ENCODE measurements around the gene MMRN1. TPM values are rescaled to one million over a fixed set of nuclear protein-coding genes. Genes with fewer than 3 reads are reported as not detected.

The MMRN1 gene
- total RNA-seq, 1 donor, result not detected

DNA sequence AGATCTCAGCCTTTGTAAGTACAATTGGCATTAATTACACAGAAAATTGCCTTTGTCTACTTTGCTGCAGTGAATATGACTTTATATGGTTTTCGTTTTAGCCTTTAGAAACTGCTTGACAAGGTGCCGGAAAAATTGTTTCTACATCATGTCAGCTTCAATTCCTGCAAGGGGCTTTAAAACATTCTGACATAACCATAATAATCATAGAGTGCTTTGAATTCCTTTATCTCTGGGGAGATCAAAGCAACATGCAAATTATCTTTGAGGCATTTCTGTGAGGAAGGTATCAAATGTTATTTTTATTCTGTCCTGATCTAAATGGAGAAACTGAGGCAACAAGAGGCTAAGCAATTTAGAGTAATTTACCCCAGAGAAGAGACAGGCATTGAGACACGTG, 57.8 kb downstream of the MMRN1 start:
- no peaks in the 10 kb centered on the region for H3K9me3 ChIP-seq (ENCODE audit: low read depth, low read length)
- no peak overlapping the region for H3K27ac ChIP-seq (ENCODE audit: low read depth, low read length)
- H3K27me3 ChIP-seq (ENCODE audit: insufficient read depth, low read length), result no peaks in the 10 kb centered on the region
- H2AFZ ChIP-seq (ENCODE audit: low read length), result no peak overlapping the region
- no peaks in the 10 kb centered on the region for H3K79me2 ChIP-seq (ENCODE audit: insufficient read depth, low read length)
- no peak overlapping the region for H3K4me3 ChIP-seq (ENCODE audit: insufficient read depth, low read length)
- no peaks in the 10 kb centered on the region for H3K4me1 ChIP-seq (ENCODE audit: insufficient read depth, low read length)
- H4K20me1 ChIP-seq (ENCODE audit: insufficient read depth, low read length), result no peaks in the 10 kb centered on the region
- no peak overlapping the region for H3K4me2 ChIP-seq (ENCODE audit: insufficient read depth, low read length)
- no peaks in the 10 kb centered on the region for H3K36me3 ChIP-seq (ENCODE audit: insufficient read depth, low read length)
- DNase-seq (ENCODE audit: insufficient read length, low spot score, missing footprints), result no peak
- TF ChIP-seq, protein P1, sequence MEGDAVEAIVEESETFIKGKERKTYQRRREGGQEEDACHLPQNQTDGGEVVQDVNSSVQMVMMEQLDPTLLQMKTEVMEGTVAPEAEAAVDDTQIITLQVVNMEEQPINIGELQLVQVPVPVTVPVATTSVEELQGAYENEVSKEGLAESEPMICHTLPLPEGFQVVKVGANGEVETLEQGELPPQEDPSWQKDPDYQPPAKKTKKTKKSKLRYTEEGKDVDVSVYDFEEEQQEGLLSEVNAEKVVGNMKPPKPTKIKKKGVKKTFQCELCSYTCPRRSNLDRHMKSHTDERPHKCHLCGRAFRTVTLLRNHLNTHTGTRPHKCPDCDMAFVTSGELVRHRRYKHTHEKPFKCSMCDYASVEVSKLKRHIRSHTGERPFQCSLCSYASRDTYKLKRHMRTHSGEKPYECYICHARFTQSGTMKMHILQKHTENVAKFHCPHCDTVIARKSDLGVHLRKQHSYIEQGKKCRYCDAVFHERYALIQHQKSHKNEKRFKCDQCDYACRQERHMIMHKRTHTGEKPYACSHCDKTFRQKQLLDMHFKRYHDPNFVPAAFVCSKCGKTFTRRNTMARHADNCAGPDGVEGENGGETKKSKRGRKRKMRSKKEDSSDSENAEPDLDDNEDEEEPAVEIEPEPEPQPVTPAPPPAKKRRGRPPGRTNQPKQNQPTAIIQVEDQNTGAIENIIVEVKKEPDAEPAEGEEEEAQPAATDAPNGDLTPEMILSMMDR (IDR thresholded peaks at IDR 0.05; ENCODE audit: extremely low read depth, low read depth, low read length), result no peak

DNA sequence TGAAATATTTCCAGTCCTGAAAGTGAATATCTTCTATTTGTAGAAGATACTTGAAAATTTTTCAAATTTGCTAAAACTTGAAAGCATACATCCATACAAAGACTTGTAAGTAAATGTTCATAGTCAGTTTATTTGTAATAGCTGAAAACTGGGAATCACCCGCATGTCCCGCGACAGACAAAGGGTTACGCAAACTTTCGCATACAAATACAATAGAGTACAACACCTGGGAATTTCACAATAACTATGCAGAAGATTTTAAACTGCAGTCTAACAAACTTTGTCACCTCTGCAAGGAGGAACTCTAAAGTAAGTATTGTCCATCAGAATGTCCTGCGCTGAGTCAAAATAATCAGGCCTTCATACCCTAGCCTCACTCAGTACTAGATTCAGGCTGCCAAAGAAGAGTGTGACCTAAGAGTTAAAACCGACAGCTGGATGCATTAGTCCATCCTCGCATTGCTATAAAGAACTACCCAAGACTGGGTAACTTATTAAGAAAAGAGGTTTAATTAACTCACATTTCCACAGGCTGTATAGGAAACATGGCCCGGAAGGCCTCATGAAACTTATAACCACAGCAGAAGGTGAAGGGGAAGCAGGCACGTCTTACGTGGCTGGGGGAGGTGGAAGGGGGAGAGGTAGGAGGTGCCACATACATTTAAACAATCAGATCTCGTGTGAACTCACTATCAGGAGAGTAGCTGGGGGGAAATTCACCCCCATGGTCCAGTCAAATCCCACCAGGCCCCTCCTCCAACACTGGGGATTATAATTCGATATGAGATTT, 60.4 kb downstream of the MMRN1 start:
- H3K27me3 ChIP-seq (ENCODE audit: insufficient read depth, low read length), result no peaks in the 10 kb centered on the region
- H3K79me2 ChIP-seq (ENCODE audit: insufficient read depth, low read length), result no peaks in the 10 kb centered on the region
- TF ChIP-seq, protein P1 (IDR thresholded peaks at IDR 0.05; ENCODE audit: extremely low read depth, low read depth, low read length), result no peak
- H4K20me1 ChIP-seq (ENCODE audit: insufficient read depth, low read length), result no peaks in the 10 kb centered on the region
- DNase-seq (ENCODE audit: insufficient read length, low spot score, missing footprints), result no peak
- no peak overlapping the region for H2AFZ ChIP-seq (ENCODE audit: low read length)
- H3K4me1 ChIP-seq (ENCODE audit: insufficient read depth, low read length), result no peaks in the 10 kb centered on the region
- H3K27ac ChIP-seq (ENCODE audit: low read depth, low read length), result no peak overlapping the region
- no peak overlapping the region for H3K4me3 ChIP-seq (ENCODE audit: insufficient read depth, low read length)
- no peaks in the 10 kb centered on the region for H3K36me3 ChIP-seq (ENCODE audit: insufficient read depth, low read length)
- no peak overlapping the region for H3K4me2 ChIP-seq (ENCODE audit: insufficient read depth, low read length)
- no peaks in the 10 kb centered on the region for H3K9me3 ChIP-seq (ENCODE audit: low read depth, low read length)

DNA sequence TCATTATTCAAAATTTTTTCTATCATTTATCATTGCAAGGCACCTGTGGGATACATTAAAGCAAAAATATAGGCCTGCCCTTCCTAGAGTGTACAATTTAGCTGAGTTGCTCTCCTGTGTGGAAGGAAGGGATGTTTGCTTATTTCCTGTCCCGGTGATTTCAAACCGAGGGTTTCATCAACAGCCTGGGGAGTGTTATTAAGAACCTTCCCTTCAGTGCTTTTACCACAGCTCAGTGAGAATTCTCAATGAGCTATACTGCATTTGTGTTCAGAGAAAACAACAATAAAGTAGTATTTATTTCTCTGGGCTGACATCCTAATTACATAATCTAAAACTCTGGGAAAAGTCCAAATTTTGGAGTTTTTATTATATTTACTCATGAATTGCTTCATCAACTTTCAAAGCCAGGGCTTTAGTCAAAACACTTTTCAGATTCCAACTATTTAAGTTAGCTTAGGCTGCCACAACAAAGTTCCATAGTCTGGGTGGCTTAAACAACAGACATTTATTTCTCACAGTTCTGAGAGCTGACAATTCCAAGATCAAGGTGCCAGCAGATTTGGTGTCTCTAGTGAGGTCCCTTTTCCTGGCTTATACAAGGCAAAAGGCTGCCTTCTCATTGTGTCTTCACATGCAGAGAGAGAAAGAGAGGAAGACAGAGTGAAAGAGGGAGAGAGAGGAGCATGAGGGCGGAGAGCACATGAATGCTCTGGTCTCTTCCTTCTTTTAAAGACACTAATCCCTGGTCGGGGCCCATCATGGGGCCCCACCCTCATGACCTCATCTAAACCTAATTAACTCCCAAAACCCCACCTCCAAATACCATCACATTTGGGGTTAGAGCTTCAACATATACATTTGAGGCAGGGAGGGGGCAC, 62.6 kb downstream of the MMRN1 start:
- Histone ChIP-seq H3K36me3 (ENCODE audit: insufficient read depth, low read length) (no peaks in the 10 kb centered on the region), H3K4me3 (ENCODE audit: insufficient read depth, low read length) (no peak overlapping the region), H3K4me2 (ENCODE audit: insufficient read depth, low read length) (no peak overlapping the region), H2AFZ (ENCODE audit: low read length) (no peak overlapping the region), H4K20me1 (ENCODE audit: insufficient read depth, low read length) (no peaks in the 10 kb centered on the region), H3K27ac (ENCODE audit: low read depth, low read length) (no peak overlapping the region), H3K4me1 (ENCODE audit: insufficient read depth, low read length) (no peaks in the 10 kb centered on the region), H3K79me2 (ENCODE audit: insufficient read depth, low read length) (no peaks in the 10 kb centered on the region), H3K27me3 (ENCODE audit: insufficient read depth, low read length) (no peaks in the 10 kb centered on the region), H3K9me3 (ENCODE audit: low read depth, low read length) (no peaks in the 10 kb centered on the region)
- DNase-seq (ENCODE audit: insufficient read length, low spot score, missing footprints), result no peak
- TF ChIP-seq, protein P1 (IDR thresholded peaks at IDR 0.05; ENCODE audit: extremely low read depth, low read depth, low read length), result no peak

DNA sequence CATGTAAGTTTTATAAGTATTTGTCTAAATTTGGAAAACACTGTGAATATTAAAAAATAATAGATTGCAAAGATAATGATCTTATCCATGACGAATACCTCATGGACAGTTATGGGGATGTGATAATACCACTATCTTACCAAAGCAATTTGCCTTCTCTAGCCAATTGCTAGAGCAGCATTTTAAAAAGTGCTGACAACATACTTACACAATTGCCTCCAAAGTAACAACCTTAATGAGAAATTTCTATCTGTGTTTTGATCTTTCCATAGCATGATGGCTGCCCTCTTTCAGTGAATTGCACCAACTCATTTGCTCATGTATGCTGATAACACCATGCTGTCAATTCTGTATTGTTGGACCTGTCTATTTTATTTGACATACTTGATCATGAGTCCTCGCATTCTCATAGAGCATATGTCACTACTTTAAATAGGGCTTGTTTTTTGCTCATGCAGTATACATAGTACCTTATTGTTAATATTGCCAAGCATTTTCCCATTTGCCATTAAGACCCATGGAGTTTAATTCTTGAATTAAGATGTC, 87.2 kb downstream of the MMRN1 start:
- Histone ChIP-seq H3K4me3 (ENCODE audit: insufficient read depth, low read length) (no peak overlapping the region), H3K27me3 (ENCODE audit: insufficient read depth, low read length) (no peaks in the 10 kb centered on the region), H3K79me2 (ENCODE audit: insufficient read depth, low read length) (no peaks in the 10 kb centered on the region), H2AFZ (ENCODE audit: low read length) (no peak overlapping the region), H3K9me3 (ENCODE audit: low read depth, low read length) (no peaks in the 10 kb centered on the region), H4K20me1 (ENCODE audit: insufficient read depth, low read length) (no peaks in the 10 kb centered on the region), H3K4me2 (ENCODE audit: insufficient read depth, low read length) (no peak overlapping the region), H3K36me3 (ENCODE audit: insufficient read depth, low read length) (no peaks in the 10 kb centered on the region), H3K4me1 (ENCODE audit: insufficient read depth, low read length) (no peaks in the 10 kb centered on the region), H3K27ac (ENCODE audit: low read depth, low read length) (no peak overlapping the region)
- TF ChIP-seq, protein P1 (IDR thresholded peaks at IDR 0.05; ENCODE audit: extremely low read depth, low read depth, low read length), result no peak
- no peak for DNase-seq (ENCODE audit: insufficient read length, low spot score, missing footprints)

All from osteoblast (primary cell).